Neural cell (in vitro differentiated cells): ENCODE measurements around the gene AASS. TPM values are rescaled to one million over a fixed set of nuclear protein-coding genes. Genes with fewer than 3 reads are reported as not detected.

Experiments used
- H2AFZ ChIP-seq: fragments of 200-600, 300-800 bp; sonication (generic), shearing (Covaris generic); 2 replicates; pipeline ENCODE4 v1.6.0; 2014; ENCODE audit warnings: low read depth, mild to moderate bottlenecking, antibody characterized with exemption, low read length, moderate library complexity
- H3F3A ChIP-seq: fragments of 200-600 bp; shearing (Covaris generic); 2 replicates; pipeline ENCODE4 v1.6.1; 2016; ENCODE audit warnings: mild to moderate bottlenecking, moderate library complexity, mixed read lengths, antibody characterized with exemption, low read length; ENCODE audit not compliant: insufficient read depth, poor library complexity, severe bottlenecking
- H3K27ac ChIP-seq: fragments of 200-600, 300-800 bp; sonication (generic), shearing (Covaris generic); 2 replicates; pipeline ENCODE4 v1.5.1; 2014; ENCODE audit warnings: mild to moderate bottlenecking, low read length, moderate library complexity
- H3K27me3 ChIP-seq: fragments of 300-800, 200-600 bp; sonication (generic), shearing (Covaris generic); 2 replicates; pipeline ENCODE4 v1.6.0; 2014; ENCODE audit warnings: mild to moderate bottlenecking, low read depth, low read length, moderate library complexity; ENCODE audit not compliant: insufficient read depth
- H3K36me3 ChIP-seq: fragments of 300-800, 200-600 bp; sonication (generic), shearing (Covaris generic); 2 replicates; pipeline ENCODE4 v1.5.1; 2014; ENCODE audit warnings: mild to moderate bottlenecking, antibody characterized with exemption, low read length, moderate library complexity; ENCODE audit not compliant: insufficient read depth
- H3K4me2 ChIP-seq: fragments of 300-800, 200-600 bp; sonication (generic), shearing (Covaris generic); 2 replicates; pipeline ENCODE4 v1.6.0; 2014; ENCODE audit warnings: mild to moderate bottlenecking, low read length
- H3K4me3 ChIP-seq: fragments of 300-800, 200-600 bp; sonication (generic), shearing (Covaris generic); 2 replicates; pipeline ENCODE4 v1.5.1; 2014; ENCODE audit warnings: mild to moderate bottlenecking, low read length, moderate library complexity
- H3K79me2 ChIP-seq: fragments of 200-600 bp; shearing (Covaris generic); replicated peaks from 2 replicates; pipeline ENCODE4 v1.6.0; 2014; ENCODE audit warnings: mild to moderate bottlenecking, low read length, moderate library complexity; ENCODE audit not compliant: insufficient read depth
- H3K9ac ChIP-seq: fragments of 300-800, 200-600 bp; sonication (generic), shearing (Covaris generic); 2 replicates; pipeline ENCODE4 v1.6.1; 2016; ENCODE audit warnings: mild to moderate bottlenecking, low read length, mixed read lengths
- H3K9me2 ChIP-seq: fragments of 200-600 bp; shearing (Covaris generic); 2 replicates; pipeline ENCODE4 v1.6.1; 2016; ENCODE audit warnings: mild to moderate bottlenecking, low read length, mixed read lengths; ENCODE audit not compliant: insufficient read depth
- H3K9me3 ChIP-seq: fragments of 200-600, 300-800 bp; sonication (generic), shearing (Covaris generic); 2 replicates; pipeline ENCODE4 v1.6.1; 2016; ENCODE audit warnings: mild to moderate bottlenecking, mixed run types, low read length, moderate library complexity, mixed read lengths
- H4K20me1 ChIP-seq: fragments of 200-600 bp; shearing (Covaris generic); 2 replicates; pipeline ENCODE4 v1.6.1; 2016; ENCODE audit warnings: mild to moderate bottlenecking, mixed run types; ENCODE audit not compliant: insufficient read depth
- EP300 ChIP-seq: fragments of 450-650 bp; conservative IDR thresholded peaks from 2 replicates; pipeline ENCODE4 v1.6.1; 2014; ENCODE audit warnings: antibody characterized with exemption, mild to moderate bottlenecking, moderate library complexity; ENCODE audit not compliant: poor library complexity, severe bottlenecking
- EZH2 ChIP-seq: fragments of 200-600, 300-800 bp; shearing (Covaris generic), sonication (generic); IDR thresholded peaks from 2 replicates; pipeline ENCODE4 v1.6.1; 2014; ENCODE audit warnings: antibody characterized with exemption, low read length, borderline replicate concordance, mild to moderate bottlenecking; ENCODE audit not compliant: insufficient read depth, poor library complexity, severe bottlenecking
- MXI1 ChIP-seq: fragments of 450-650 bp; conservative IDR thresholded peaks from 2 replicates; pipeline ENCODE4 v1.6.1; 2014; ENCODE audit warnings: antibody characterized with exemption, mild to moderate bottlenecking; ENCODE audit not compliant: poor library complexity, severe bottlenecking
- POLR2AphosphoS5 ChIP-seq: IDR thresholded peaks from 2 replicates; pipeline ENCODE4 v1.6.1; 2012
- RAD21 ChIP-seq: fragments of 450-650 bp; conservative IDR thresholded peaks from 2 replicates; pipeline ENCODE4 v1.6.1; 2014; ENCODE audit warnings: antibody characterized with exemption, mild to moderate bottlenecking, moderate library complexity
- REST ChIP-seq: IDR thresholded peaks from 2 replicates; pipeline ENCODE4 v1.6.1; 2012; ENCODE audit warnings: borderline replicate concordance
- SMC3 ChIP-seq: fragments of 450-650 bp; conservative IDR thresholded peaks from 2 replicates; pipeline ENCODE4 v1.6.1; 2014; ENCODE audit warnings: antibody characterized with exemption, mild to moderate bottlenecking, moderate library complexity; ENCODE audit not compliant: poor library complexity
- TAF1 ChIP-seq: IDR thresholded peaks from 2 replicates; pipeline ENCODE4 v1.6.1; 2012; ENCODE audit warnings: low read depth
- polyA plus RNA-seq: library from polyadenylated mRNA; depleted of rRNA; stranded (reverse); fragments of >200 nt; gene quantifications from 2 replicates; pipeline ENCODE4 v1.2.3, GENCODE V29; 2014
- TF ChIP-seq, protein P1 (sequence below): fragments of 450-650 bp; IDR thresholded peaks from 2 replicates; pipeline ENCODE4 v1.5.1; 2014; ENCODE audit warnings: antibody characterized with exemption, mild to moderate bottlenecking, moderate library complexity; ENCODE audit not compliant: poor library complexity, severe bottlenecking

AASS gene
- polyA plus RNA-seq, 1 donor from 2014 or later: 12.5 TPM

GRCh38 chr7:122100021-122100420, 44.0 kb downstream of the AASS start:
- Histone ChIP-seq H3F3A (no peaks in the 10 kb centered on the region), H3K9me3 (peaks cover 5% of the 10 kb centered on the region), H3K79me2 (no peaks in the 10 kb centered on the region), H3K4me2 (no peak overlapping the region), H3K9me2 (no peaks in the 10 kb centered on the region), H3K4me3 (no peak overlapping the region), H4K20me1 (no peaks in the 10 kb centered on the region), H3K9ac (no peak overlapping the region), H3K36me3 (no peaks in the 10 kb centered on the region), H3K27ac (no peak overlapping the region), H3K27me3 (no peaks in the 10 kb centered on the region), H2AFZ (no peak overlapping the region)
- TF ChIP-seq EZH2: no peak
- TF ChIP-seq, protein P1, sequence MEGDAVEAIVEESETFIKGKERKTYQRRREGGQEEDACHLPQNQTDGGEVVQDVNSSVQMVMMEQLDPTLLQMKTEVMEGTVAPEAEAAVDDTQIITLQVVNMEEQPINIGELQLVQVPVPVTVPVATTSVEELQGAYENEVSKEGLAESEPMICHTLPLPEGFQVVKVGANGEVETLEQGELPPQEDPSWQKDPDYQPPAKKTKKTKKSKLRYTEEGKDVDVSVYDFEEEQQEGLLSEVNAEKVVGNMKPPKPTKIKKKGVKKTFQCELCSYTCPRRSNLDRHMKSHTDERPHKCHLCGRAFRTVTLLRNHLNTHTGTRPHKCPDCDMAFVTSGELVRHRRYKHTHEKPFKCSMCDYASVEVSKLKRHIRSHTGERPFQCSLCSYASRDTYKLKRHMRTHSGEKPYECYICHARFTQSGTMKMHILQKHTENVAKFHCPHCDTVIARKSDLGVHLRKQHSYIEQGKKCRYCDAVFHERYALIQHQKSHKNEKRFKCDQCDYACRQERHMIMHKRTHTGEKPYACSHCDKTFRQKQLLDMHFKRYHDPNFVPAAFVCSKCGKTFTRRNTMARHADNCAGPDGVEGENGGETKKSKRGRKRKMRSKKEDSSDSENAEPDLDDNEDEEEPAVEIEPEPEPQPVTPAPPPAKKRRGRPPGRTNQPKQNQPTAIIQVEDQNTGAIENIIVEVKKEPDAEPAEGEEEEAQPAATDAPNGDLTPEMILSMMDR: no peak
- TF ChIP-seq TAF1: no peak
- TF ChIP-seq REST: no peak
- TF ChIP-seq SMC3: no peak
- no peak for TF ChIP-seq MXI1
- no peak for TF ChIP-seq RAD21
- TF ChIP-seq EP300: no peak
- TF ChIP-seq POLR2AphosphoS5: no peak

DNA sequence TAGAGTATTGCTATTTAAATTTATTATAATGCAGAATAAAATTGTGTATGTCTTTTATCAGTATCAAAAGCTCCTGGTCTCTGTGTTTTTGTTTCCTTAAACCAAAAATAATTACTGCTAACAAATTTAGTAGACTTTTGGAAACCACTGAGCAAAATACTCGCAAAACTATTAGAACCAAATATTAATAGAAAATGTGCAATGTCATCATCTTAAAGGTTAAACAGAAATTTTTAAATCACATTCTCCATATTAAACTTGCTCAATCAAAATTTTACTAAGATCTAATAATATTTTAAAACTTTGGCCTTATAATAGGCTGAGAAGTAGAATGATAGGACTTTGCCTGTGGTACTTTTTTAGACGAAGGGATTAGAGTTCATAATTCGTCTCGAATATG, 48.4 kb downstream of the AASS start:
- Histone ChIP-seq H3F3A (no peaks in the 10 kb centered on the region), H3K36me3 (no peaks in the 10 kb centered on the region), H3K9ac (no peak overlapping the region), H3K9me3 (no peaks in the 10 kb centered on the region), H3K4me2 (no peak overlapping the region), H4K20me1 (no peaks in the 10 kb centered on the region), H2AFZ (no peak overlapping the region), H3K79me2 (no peaks in the 10 kb centered on the region), H3K27ac (no peak overlapping the region), H3K27me3 (no peaks in the 10 kb centered on the region), H3K4me3 (no peak overlapping the region), H3K9me2 (no peaks in the 10 kb centered on the region)
- no peak for TF ChIP-seq POLR2AphosphoS5
- TF ChIP-seq, protein P1: no peak
- no peak for TF ChIP-seq MXI1
- no peak for TF ChIP-seq EP300
- TF ChIP-seq SMC3: no peak
- TF ChIP-seq EZH2: no peak
- no peak for TF ChIP-seq RAD21
- TF ChIP-seq TAF1: no peak
- TF ChIP-seq REST: no peak
